Measurements from ENCODE around the gene HOXD9. TPM values are rescaled to one million over a fixed set of nuclear protein-coding genes. Genes with fewer than 3 reads are reported as not detected.
A peak's percentile ranks its signal among the peaks of the same experiment; 100 is the strongest.

The HOXD9 gene
- polyA plus RNA-seq, 1 of the 3 experiments (the other 2 are of a cell fraction), result 4.8 TPM

- H3K4me3 ChIP-seq (ENCODE audit: low read depth in 2 of 2, low read length in 1 of 2), result peak overlapping the region; percentile 19 to 52; a peak in 1 of 4 replicates
- no peak overlapping the region for H2AFZ ChIP-seq (ENCODE audit: low read depth)
- peaks cover 0 to 21% of the 10 kb centered on the region in 2 experiments; a peak in 1 of 4 replicates for H3K4me1 ChIP-seq (ENCODE audit: control insufficient read depth in 1 of 2, insufficient read depth in 2 of 2, low read depth in 1 of 2, low read length in 1 of 2)
- DNase-seq, result peak; percentile 52
- peaks cover 17% of the 10 kb centered on the region; the same call in 1 of the 2 replicates for H4K20me1 ChIP-seq (ENCODE audit: insufficient read depth)
- no peak overlapping the region for H3K27ac ChIP-seq (ENCODE audit: low read depth in 2 of 2, low read length in 1 of 2)
- ChIA-PET POLR2A (interaction anchor here (0.6 kb wide), 1 partner anchor 43 kb away, joined by 3 read pairs; no protein-coding TSS in a partner anchor), CTCF (interaction anchor here (0.7 to 12.1 kb wide), 42 partner anchors 8 to 877 kb away, joined by 3 to 262 read pairs (median 4); partner anchors contain the start of genes HOXD13 and LNPK)
- no peaks in the 10 kb centered on the region for H3K9me3 ChIP-seq
- peak overlapping the region; percentile 15; the same call in 1 of the 2 replicates for H3K4me2 ChIP-seq
- no peaks in the 10 kb centered on the region for H3K79me2 ChIP-seq (ENCODE audit: insufficient read depth)
- WGBS (ENCODE audit: low lambda C conversion rate), result 47% methylated on average over 30 of the region's 30 CpGs
- no peak overlapping the region for H3K9ac ChIP-seq
- no peaks in the 10 kb centered on the region for H3K36me3 ChIP-seq (replicated peaks in 1 of 2; ENCODE audit: control insufficient read depth in 1 of 2, insufficient read depth in 2 of 2, low read length in 1 of 2)
- peaks cover 3% of the 10 kb centered on the region for H3F3A ChIP-seq (replicated peaks; ENCODE audit: insufficient read depth)
- no peaks in the 10 kb centered on the region for H3K9me2 ChIP-seq
- peaks cover 64% of the 10 kb centered on the region for H3K27me3 ChIP-seq (ENCODE audit: insufficient read depth)
- TF ChIP-seq RCOR1 (IDR thresholded peaks at IDR 0.05; ENCODE audit: low read length) (no peak), TEAD4 (IDR thresholded peaks at IDR 0.05; ENCODE audit: borderline replicate concordance, insufficient read depth) (no peak), YY1 (IDR thresholded peaks at IDR 0.05; ENCODE audit: low read depth) (no peak), GABPA (IDR thresholded peaks at IDR 0.05; ENCODE audit: low read depth) (no peak), EP300 (IDR thresholded peaks at IDR 0.05; ENCODE audit: borderline replicate concordance in 1 of 2, low read depth in 1 of 2, low read length in 1 of 2) (no peak), MAX (IDR thresholded peaks at IDR 0.05; ENCODE audit: low read depth) (no peak), REST (IDR thresholded peaks at IDR 0.05; ENCODE audit: low read depth, low read length) (no peak)
Observed at GRCh38 chr2:176079285-176079830, 43.2 kb upstream of the HOXD9 start.

- Histone ChIP-seq H3K79me2 (ENCODE audit: insufficient read depth) (no peaks in the 10 kb centered on the region), H2AFZ (ENCODE audit: low read depth) (no peak overlapping the region), H3K9me2 (no peaks in the 10 kb centered on the region), H3K4me1 (ENCODE audit: control insufficient read depth in 1 of 2, insufficient read depth in 2 of 2, low read depth in 1 of 2, low read length in 1 of 2) (peaks cover 0 to 23% of the 10 kb centered on the region in 2 experiments; a peak in 1 of 4 replicates), H3K9me3 (no peaks in the 10 kb centered on the region), H4K20me1 (ENCODE audit: insufficient read depth) (peaks cover 17% of the 10 kb centered on the region; the same call in 1 of the 2 replicates), H3K27ac (ENCODE audit: low read depth in 2 of 2, low read length in 1 of 2) (no peak overlapping the region), H3K9ac (no peak overlapping the region), H3K4me2 (peak overlapping the region; percentile 70), H3K4me3 (ENCODE audit: low read depth in 2 of 2, low read length in 1 of 2) (peak overlapping the region; percentile 39 to 52), H3F3A (replicated peaks; ENCODE audit: insufficient read depth) (peaks cover 3% of the 10 kb centered on the region), H3K36me3 (replicated peaks in 1 of 2; ENCODE audit: control insufficient read depth in 1 of 2, insufficient read depth in 2 of 2, low read length in 1 of 2) (no peaks in the 10 kb centered on the region), H3K27me3 (ENCODE audit: insufficient read depth) (peaks cover 70% of the 10 kb centered on the region)
- DNase-seq, result peak; percentile 95
- ChIA-PET CTCF (interaction anchor here (0.7 to 12.1 kb wide), 51 partner anchors 9 to 878 kb away, joined by 3 to 262 read pairs (median 4); partner anchors contain the start of genes HOXD13 and LNPK), POLR2A (interaction anchor here (0.6 to 1.1 kb wide), 2 partner anchors 78 to 393 kb away, joined by 3 read pairs; partner anchors contain the start of gene LNPK)
- WGBS (ENCODE audit: low lambda C conversion rate), result 0% methylated on average over 20 of the region's 86 CpGs
- TF ChIP-seq RAD21 (IDR thresholded peaks at IDR 0.05; ENCODE audit: low read length) (peak; percentile 63), CTCF (IDR thresholded peaks at IDR 0.05) (peak; percentile 87), RCOR1 (IDR thresholded peaks at IDR 0.05; ENCODE audit: low read length) (peak; percentile 48; the same call in 1 of the 2 replicates), NRF1 (IDR thresholded peaks at IDR 0.05; ENCODE audit: low read depth, low read length) (no peak), SMC3 (IDR thresholded peaks at IDR 0.05; ENCODE audit: low read depth, low read length) (peak; percentile 80)
Observed at GRCh38 chr2:176079831-176080539, 42.5 kb upstream of the HOXD9 start.
